Activated T-cell treated with anti-CD3 and anti-CD28 coated beads, Interleukin-2, amount 50 U/mL, for 72 hours (primary cell): Measurements from ENCODE around the gene CFAP58. TPM values are rescaled to one million over a fixed set of nuclear protein-coding genes. Genes with fewer than 3 reads are reported as not detected.
A peak's percentile ranks its signal among the peaks of the same experiment; 100 is the strongest.

ENCODE experiments used
- ATAC-seq, 2 donors: fragments of 150-1000 bp; cut with Tn5 transposase; replicated peaks in 1 of 2; 2 replicates each; pipeline ENCODE4 v1.10.0; 2021; ENCODE audit warnings: moderate library complexity in 2 of 2, mild to moderate bottlenecking in 1 of 2
- DNase-seq, 2 donors: peaks; one replicate each; pipeline ENCODE4 v3.0.0; 2021 to 2022; ENCODE audit warnings: mixed read lengths in 1 of 2
- H3K27ac Mint-ChIP-seq: one replicate; pipeline ENCODE4 v1.8.0; 2022; ENCODE audit warnings: mild to moderate bottlenecking, moderate library complexity, mixed read lengths
- H3K27me3 Mint-ChIP-seq: one replicate; pipeline ENCODE4 v1.8.0; 2022; ENCODE audit warnings: low read depth, mixed read lengths
- H3K36me3 Mint-ChIP-seq, 2 donors: one replicate each; pipeline ENCODE4 v1.8.0; 2022; ENCODE audit warnings: mixed read lengths in 2 of 2, mild to moderate bottlenecking in 1 of 2; ENCODE audit not compliant: insufficient read depth in 2 of 2
- H3K4me1 Mint-ChIP-seq: one replicate; pipeline ENCODE4 v1.8.0; 2022; ENCODE audit warnings: low read depth, mixed read lengths
- H3K4me3 Mint-ChIP-seq, 2 donors: one replicate each; pipeline ENCODE4 v1.8.0; 2022; ENCODE audit warnings: mild to moderate bottlenecking in 2 of 2, mixed read lengths in 2 of 2, moderate library complexity in 2 of 2
- H3K9me3 Mint-ChIP-seq, 2 donors: one replicate each; pipeline ENCODE4 v1.8.0; 2022; ENCODE audit warnings: mixed read lengths in 2 of 2
- total RNA-seq, 2 donors: library from RNA; stranded (reverse); gene quantifications; one replicate each; pipeline ENCODE4 v1.2.3, GENCODE V29; 2022

The CFAP58 gene
- total RNA-seq, 2 donors from 2014 or later: 0.72 to 1.1 TPM

DNA sequence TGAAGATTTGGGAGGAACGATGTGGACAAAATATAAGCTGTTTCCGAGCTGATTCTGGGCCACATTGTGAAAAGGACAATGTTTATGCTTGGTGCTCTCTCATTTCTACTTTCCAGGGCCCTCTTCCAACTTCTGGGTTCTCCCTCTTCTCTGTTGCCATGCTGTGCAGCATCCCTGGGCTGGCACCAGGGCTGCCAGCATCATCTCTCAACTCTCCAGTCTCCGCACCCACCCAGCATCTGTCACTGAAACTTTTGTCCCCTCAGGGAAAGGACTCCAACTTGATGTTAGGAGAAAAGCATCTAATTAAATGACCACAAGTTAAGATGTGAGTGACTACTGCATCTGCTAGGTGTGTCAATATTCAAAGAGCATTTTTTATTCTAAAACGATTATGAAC, 26.7 kb downstream of the CFAP58 start:
- H3K27ac Mint-ChIP-seq: no peak overlapping the region
- no peaks in the 10 kb centered on the region for H3K36me3 Mint-ChIP-seq
- ATAC-seq: no peak
- no peak overlapping the region for H3K4me3 Mint-ChIP-seq
- no peak for DNase-seq
- no peaks in the 10 kb centered on the region for H3K9me3 Mint-ChIP-seq
- H3K27me3 Mint-ChIP-seq: peaks cover 26% of the 10 kb centered on the region
- no peaks in the 10 kb centered on the region for H3K4me1 Mint-ChIP-seq

DNA sequence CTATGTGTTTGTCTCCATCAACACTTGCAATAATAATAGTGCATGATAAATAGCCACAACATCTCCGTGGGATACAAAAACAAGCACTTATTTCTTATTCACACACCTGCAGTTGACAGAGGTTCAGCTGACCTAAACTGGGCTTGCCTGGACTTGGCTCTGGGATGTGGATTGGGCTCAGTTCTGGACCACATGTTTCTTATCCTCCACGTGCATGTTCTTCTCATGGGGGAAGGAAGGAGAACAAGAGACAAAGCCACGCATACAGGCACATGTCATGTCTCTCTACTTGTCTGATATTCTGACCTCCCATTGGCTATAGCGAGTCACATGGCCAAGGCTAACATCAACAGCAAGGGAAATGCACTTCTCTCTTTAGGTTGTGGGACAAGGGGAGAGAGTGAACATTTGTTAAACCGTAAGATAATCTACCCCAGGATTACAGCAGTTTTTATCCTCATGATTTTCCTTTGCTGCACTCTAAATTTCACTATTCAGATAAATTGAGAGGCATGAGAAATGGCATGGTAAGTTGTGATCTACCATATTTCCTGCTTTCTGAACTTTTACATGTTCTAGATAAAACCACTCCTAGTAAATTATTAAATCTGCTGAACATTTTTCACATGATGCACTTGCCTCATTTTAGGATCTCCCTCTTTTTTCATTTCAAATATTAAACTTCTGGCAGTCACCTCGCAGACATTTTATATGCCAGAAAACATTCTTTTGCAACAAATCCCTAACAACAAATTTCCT, 33.7 kb downstream of the CFAP58 start:
- Mint-ChIP-seq H3K4me3 (no peak overlapping the region), H3K9me3 (no peaks in the 10 kb centered on the region), H3K4me1 (peaks cover 17% of the 10 kb centered on the region), H3K36me3 (no peaks in the 10 kb centered on the region), H3K27ac (no peak overlapping the region), H3K27me3 (peaks cover 14% of the 10 kb centered on the region)
- DNase-seq (no peak), ATAC-seq (no peak)

DNA sequence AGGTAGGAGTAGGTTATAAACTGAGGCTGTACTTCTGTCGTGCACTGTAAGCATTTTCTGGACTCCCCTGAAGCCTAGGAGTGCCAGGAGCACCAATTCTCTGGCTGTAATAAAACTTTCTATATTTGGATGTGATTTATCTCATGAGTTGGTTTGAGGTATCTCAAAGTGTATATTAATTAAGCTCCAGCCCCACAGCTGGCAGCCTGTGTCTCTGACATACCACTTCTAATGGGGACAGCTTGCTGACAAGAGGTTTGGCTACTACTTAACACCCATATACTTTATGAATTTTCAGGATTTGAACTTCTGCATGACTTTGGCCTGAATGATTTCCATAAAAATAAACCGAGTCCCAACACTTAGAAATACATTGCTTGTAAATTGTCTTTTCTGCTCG, 35.2 kb downstream of the CFAP58 start:
- H3K27me3 Mint-ChIP-seq: peaks cover 14% of the 10 kb centered on the region
- no peaks in the 10 kb centered on the region for H3K36me3 Mint-ChIP-seq
- H3K9me3 Mint-ChIP-seq: no peaks in the 10 kb centered on the region
- DNase-seq: no peak
- H3K4me1 Mint-ChIP-seq: peaks cover 17% of the 10 kb centered on the region
- ATAC-seq: no peak
- no peak overlapping the region for H3K4me3 Mint-ChIP-seq
- H3K27ac Mint-ChIP-seq: no peak overlapping the region

DNA sequence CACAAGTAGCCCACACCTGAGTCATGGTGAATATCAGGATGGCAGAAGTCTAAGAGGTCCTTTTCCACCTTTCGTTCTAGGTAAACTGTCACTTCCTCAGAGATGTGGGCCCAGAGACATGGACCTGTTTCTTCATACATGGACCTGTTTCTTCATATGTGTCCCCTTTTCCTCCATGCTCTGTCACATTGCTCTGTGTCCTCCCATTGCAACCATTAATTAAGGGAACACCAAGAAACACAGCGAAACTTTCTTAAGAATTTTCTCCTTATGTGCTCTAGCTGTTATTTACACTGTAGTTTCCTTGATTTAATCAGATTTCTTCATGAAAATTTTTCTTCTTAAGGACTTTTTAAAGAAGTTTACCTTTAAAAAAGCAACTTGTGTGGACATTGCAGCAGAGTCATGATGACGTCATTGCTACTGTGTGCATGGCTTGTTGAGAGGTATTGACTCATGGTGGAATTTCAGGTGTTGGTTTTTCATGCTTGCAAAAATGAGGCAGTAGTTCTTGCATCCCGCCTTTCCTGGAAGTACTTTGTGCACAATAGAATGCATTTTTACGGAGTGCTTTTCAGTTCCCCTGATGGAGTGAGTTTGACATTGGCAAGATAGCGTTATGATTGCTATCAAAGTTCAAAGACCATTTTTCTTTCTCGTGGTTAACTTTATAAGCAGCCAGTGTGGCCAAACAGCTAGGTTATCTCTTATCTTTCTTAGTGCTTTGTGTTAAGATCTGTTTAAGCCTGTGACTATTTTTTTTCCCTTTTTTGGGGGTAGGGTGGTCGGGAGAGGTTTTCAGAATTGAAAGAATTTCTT, 37.7 kb downstream of the CFAP58 start:
- peak; percentile 50 to 73 for ATAC-seq
- peak; percentile 1 to 21 for DNase-seq
- peaks cover 13% of the 10 kb centered on the region for H3K27me3 Mint-ChIP-seq
- peaks cover 17% of the 10 kb centered on the region for H3K4me1 Mint-ChIP-seq
- H3K4me3 Mint-ChIP-seq: peak overlapping the region in 1 of 2 donors; percentile 63
- H3K36me3 Mint-ChIP-seq: no peaks in the 10 kb centered on the region
- H3K27ac Mint-ChIP-seq: peak overlapping the region; percentile 14
- H3K9me3 Mint-ChIP-seq: no peaks in the 10 kb centered on the region

DNA sequence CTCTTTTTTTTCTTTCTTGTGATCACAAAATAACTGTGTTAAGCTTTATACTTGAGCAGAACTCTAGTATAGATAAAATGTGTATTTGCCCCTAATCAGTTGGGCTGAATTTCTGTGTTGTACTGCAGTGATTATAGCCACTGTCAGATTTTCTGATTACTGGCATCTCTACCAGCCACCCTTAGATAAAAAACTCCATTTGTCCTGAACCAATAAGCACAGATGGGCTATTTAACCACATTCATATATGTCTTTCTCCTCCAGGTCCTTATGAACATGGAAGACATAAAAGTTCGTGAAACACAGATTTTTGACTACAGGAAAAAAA, 38.3 kb downstream of the CFAP58 start:
- Mint-ChIP-seq H3K9me3 (no peaks in the 10 kb centered on the region), H3K36me3 (no peaks in the 10 kb centered on the region), H3K4me1 (peaks cover 17% of the 10 kb centered on the region), H3K4me3 (peak overlapping the region in 1 of 2 donors; percentile 63), H3K27me3 (peaks cover 13% of the 10 kb centered on the region), H3K27ac (no peak overlapping the region)
- ATAC-seq: no peak
- no peak for DNase-seq

DNA sequence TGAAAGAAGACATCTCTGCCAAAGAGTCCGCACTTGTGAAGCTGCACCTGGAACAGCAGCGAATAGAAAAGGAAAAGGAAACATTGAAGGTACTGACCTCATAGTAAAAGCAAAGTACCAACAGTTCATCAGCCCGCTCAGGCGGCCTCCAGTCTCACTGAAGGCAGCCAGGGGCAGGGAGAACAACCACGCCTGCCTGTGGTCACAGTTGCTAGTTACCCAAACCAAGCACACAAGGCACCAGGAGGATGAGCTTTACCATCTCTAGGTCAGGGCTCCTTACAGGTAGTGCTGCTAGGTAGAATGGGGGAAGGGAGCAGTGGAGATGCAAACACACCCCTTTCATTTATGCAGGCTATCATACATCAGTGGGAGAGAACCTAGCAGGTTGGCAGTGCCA, 39.8 kb downstream of the CFAP58 start:
- Mint-ChIP-seq H3K9me3 (no peaks in the 10 kb centered on the region), H3K36me3 (no peaks in the 10 kb centered on the region), H3K4me3 (no peak overlapping the region), H3K27me3 (peaks cover 27% of the 10 kb centered on the region), H3K27ac (no peak overlapping the region), H3K4me1 (peaks cover 9% of the 10 kb centered on the region)
- no peak for DNase-seq
- ATAC-seq: no peak

DNA sequence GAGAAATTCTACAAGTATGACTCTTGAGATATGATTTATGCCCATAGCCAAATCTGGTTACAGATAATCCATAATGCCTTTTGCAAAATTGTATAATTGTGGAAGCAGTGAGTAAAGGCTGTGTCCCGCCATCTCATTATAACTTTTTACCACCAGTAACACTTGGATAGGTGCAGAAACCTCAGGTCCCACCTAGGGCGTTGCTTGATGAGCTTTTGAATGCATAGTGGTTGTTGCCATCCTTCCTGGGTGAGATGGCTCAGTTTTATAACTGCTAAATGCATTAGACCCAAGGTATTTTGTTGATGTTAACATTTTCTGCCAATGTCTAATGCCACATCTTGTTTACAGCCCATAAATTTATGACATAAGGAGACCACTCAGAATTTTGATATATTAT, 42.9 kb downstream of the CFAP58 start:
- no peak overlapping the region for H3K27ac Mint-ChIP-seq
- DNase-seq: no peak
- H3K27me3 Mint-ChIP-seq: peaks cover 39% of the 10 kb centered on the region
- ATAC-seq: no peak
- peaks cover 4% of the 10 kb centered on the region for H3K4me1 Mint-ChIP-seq
- no peaks in the 10 kb centered on the region for H3K9me3 Mint-ChIP-seq
- H3K4me3 Mint-ChIP-seq: no peak overlapping the region
- no peaks in the 10 kb centered on the region for H3K36me3 Mint-ChIP-seq

DNA sequence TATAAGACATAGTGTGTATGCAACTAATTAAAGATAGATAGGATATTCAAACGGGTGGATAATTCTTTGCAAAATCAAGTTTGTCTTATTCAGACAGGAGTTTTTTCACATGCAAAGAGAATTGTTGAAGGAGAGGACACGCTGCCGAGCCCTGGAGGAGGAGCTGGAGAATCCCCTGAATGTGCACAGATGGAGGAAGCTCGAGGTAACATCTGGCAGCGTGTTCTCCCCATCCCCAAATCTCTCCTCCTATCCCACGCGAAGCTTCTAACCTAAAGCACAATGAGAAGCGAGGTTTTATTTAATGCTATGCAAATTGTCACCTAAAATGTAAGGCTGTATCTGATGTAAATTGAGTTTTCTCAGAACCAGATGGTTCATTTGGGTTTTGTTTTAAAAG, 50.0 kb downstream of the CFAP58 start:
- no peaks in the 10 kb centered on the region for H3K9me3 Mint-ChIP-seq
- H3K27ac Mint-ChIP-seq: no peak overlapping the region
- H3K4me1 Mint-ChIP-seq: no peaks in the 10 kb centered on the region
- DNase-seq (no peak), ATAC-seq (no peak)
- no peak overlapping the region for H3K4me3 Mint-ChIP-seq
- peaks cover 26% of the 10 kb centered on the region for H3K27me3 Mint-ChIP-seq
- H3K36me3 Mint-ChIP-seq: no peaks in the 10 kb centered on the region

DNA sequence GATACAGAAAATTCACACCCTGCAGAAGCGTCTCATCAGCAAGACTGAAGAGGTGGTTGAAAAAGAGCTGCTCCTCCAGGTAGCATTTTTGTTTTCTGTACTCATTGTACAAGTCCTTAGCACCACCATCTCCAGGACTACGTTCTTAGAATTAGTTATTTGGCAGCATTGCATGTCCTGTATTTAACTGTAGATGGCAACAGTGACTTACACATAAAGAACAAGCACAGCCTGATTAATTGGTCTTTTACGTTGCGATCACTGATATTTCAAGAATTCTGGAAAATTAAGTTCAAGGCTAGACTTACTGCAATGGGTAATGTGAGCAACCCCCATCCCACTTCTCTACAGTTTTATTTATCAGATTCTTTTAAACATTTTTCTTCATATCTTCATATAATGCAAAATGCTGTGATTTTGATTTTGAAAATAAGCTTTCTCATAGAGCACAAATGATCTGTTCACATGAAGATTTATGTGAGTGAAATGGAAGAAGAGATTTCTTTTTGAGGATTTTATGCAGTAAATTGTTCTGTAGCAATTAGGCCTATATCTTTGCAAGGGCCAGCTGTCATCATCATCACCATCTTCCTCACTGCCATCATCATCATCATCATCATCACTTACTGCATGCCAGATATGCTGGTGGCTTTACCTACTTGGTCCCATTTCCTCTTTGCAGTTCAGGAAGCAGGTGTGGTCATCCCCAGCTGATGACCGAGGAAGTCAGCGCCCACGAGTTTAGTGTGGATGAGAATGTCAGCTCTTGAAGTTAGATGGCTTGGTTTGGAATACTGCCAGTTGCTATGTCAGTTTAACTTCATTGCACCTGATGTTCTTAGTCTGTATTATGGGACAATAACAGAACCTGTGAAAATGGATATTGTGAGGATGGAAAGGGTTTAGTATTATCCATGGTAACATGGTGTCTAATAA, 53.4 kb downstream of the CFAP58 start:
- no peak overlapping the region for H3K27ac Mint-ChIP-seq
- H3K36me3 Mint-ChIP-seq: no peaks in the 10 kb centered on the region
- H3K4me3 Mint-ChIP-seq: no peak overlapping the region
- ATAC-seq (no peak), DNase-seq (no peak)
- no peaks in the 10 kb centered on the region for H3K4me1 Mint-ChIP-seq
- no peaks in the 10 kb centered on the region for H3K9me3 Mint-ChIP-seq
- H3K27me3 Mint-ChIP-seq: peaks cover 15% of the 10 kb centered on the region

DNA sequence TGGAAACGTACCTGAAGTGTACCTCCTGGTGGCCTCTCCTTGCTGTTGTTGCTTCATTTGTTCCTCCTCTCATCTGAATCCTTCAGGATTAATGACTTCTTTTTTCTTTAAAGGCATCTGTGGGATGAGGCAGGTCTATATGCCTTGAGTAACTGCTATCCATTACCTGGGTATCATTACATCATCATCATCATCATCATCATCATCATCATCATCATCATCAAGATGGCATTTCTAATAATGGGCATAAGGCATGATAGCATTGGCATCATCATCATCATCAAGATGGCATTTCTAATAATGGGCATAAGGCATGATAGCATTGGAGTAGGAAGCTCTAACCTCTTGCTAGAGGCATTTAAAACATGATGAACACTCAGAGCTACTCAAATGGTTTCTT, 59.9 kb downstream of the CFAP58 start:
- ATAC-seq (no peak), DNase-seq (no peak)
- Mint-ChIP-seq H3K36me3 (no peaks in the 10 kb centered on the region), H3K9me3 (no peaks in the 10 kb centered on the region), H3K27me3 (peaks cover 16% of the 10 kb centered on the region), H3K27ac (no peak overlapping the region), H3K4me3 (no peak overlapping the region), H3K4me1 (no peaks in the 10 kb centered on the region)

DNA sequence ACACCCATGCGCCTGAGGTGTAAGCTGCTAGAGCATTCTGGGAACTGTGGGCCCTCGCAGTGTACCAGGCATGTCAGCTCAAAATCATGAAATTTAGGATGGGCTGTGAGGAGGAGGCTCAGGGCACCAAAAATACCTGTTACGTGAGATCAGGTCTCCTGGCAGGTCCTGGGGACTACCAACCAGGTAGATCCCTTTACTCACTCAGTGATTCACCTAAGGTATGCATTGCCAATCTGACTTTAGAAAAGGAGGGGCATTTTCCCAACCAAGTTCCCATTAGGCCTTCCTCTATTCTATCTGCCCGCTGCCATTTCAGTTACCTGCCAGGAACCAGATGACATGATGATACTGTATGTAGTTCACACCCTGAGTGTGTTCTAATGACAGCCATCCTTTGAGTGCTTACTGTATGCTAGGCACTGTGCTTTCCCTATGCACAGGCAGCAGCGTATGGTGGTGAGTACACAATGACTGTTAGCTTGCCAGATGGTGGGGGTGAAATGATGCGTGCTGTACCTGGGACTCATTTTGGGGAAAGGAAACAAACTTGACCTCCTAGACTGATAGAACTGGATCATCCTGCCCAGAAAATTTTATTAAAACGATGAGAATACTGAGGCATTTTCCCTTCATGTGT, 62.0 kb downstream of the CFAP58 start:
- no peak overlapping the region for H3K27ac Mint-ChIP-seq
- H3K4me1 Mint-ChIP-seq: no peaks in the 10 kb centered on the region
- H3K9me3 Mint-ChIP-seq: no peaks in the 10 kb centered on the region
- no peak for ATAC-seq
- no peaks in the 10 kb centered on the region for H3K36me3 Mint-ChIP-seq
- DNase-seq: no peak
- H3K27me3 Mint-ChIP-seq: peaks cover 12% of the 10 kb centered on the region
- no peak overlapping the region for H3K4me3 Mint-ChIP-seq

DNA sequence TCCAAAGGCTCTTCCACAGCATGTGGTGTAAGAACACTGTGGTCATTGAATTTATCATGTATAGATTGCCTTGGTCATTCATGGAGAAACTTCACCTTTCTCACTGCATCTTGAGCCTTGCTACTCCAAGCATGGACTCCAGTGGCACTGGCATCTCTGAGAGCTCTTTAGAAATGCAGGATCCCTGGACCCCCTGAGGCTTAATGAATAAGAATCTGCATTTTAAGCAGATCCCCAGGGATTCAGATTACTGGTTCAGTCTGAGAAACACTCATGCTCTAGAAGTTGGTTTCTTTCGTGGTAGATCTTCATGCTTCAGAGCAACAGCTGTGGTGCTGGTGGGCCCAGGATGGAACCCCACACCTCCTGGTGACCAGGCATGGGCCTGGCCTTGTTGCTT, 63.2 kb downstream of the CFAP58 start:
- peaks cover 10% of the 10 kb centered on the region for H3K27me3 Mint-ChIP-seq
- H3K9me3 Mint-ChIP-seq: no peaks in the 10 kb centered on the region
- no peaks in the 10 kb centered on the region for H3K36me3 Mint-ChIP-seq
- ATAC-seq: no peak
- no peaks in the 10 kb centered on the region for H3K4me1 Mint-ChIP-seq
- no peak overlapping the region for H3K27ac Mint-ChIP-seq
- H3K4me3 Mint-ChIP-seq: no peak overlapping the region
- DNase-seq: no peak
